Neutrophil (primary cell): ENCODE results near the gene DNAAF1.
"Not testable (repeated sequence)": the region's sequence is repeated elsewhere in the genome, so short reads cannot be mapped to it uniquely, and the experiment has no call there.

Source experiments
- H3K27ac ChIP-seq: fragments of 200-600 bp; sonication (generic); 2 replicates; pipeline ENCODE4 v1.5.1; 2016; ENCODE audit warnings: mild to moderate bottlenecking, moderate library complexity
- H3K27me3 ChIP-seq: fragments of 200-600 bp; sonication (generic); 2 replicates; pipeline ENCODE4 v1.6.0; 2016; ENCODE audit warnings: mild to moderate bottlenecking
- H3K36me3 ChIP-seq: fragments of 200-600 bp; sonication (generic); 2 replicates; pipeline ENCODE4 v1.5.1; 2017
- H3K4me1 ChIP-seq, 2 experiments: fragments of 200-600 bp in 1 of 2; sonication (generic) in 1 of 2; 1 replicate in 1 of 2; 2 replicates in 1 of 2; pipeline versions ENCODE4 v1.5.1 to v1.6.1; 2013 to 2016; ENCODE audit warnings: low read depth in 1 of 2, low read length in 1 of 2, mild to moderate bottlenecking in 1 of 2, moderate library complexity in 1 of 2; ENCODE audit not compliant: control insufficient read depth in 1 of 2, insufficient read depth in 1 of 2
- H3K4me3 ChIP-seq, 2 experiments: fragments of 200-600 bp in 1 of 2; sonication (generic) in 1 of 2; 1 replicate in 1 of 2; 2 replicates in 1 of 2; pipeline ENCODE4 v1.5.1; 2013 to 2016; ENCODE audit warnings: low read depth in 1 of 2, low read length in 1 of 2, mild to moderate bottlenecking in 1 of 2, moderate library complexity in 1 of 2
- H3K9me3 ChIP-seq: fragments of 200-600 bp; sonication (generic); 2 replicates; pipeline ENCODE4 v1.5.1; 2016
- TF ChIP-seq, protein P1 (sequence below): fragments of 200-600 bp; sonication (generic); IDR thresholded peaks from 2 replicates; pipeline ENCODE4 v1.5.1; 2016; ENCODE audit warnings: antibody characterized with exemption

Gene DNAAF1

GRCh38 chr16:84110527-84110926 lies 34.6 kb upstream of the DNAAF1 start:
- peaks cover 6% of the 10 kb centered on the region for H3K36me3 ChIP-seq
- H3K27me3 ChIP-seq = no peaks in the 10 kb centered on the region
- no peak overlapping the region for H3K4me3 ChIP-seq
- no peaks in the 10 kb centered on the region for H3K9me3 ChIP-seq
- H3K27ac ChIP-seq = no peak overlapping the region
- peaks cover 10 to 14% of the 10 kb centered on the region in 2 experiments for H3K4me1 ChIP-seq
- TF ChIP-seq, protein P1, sequence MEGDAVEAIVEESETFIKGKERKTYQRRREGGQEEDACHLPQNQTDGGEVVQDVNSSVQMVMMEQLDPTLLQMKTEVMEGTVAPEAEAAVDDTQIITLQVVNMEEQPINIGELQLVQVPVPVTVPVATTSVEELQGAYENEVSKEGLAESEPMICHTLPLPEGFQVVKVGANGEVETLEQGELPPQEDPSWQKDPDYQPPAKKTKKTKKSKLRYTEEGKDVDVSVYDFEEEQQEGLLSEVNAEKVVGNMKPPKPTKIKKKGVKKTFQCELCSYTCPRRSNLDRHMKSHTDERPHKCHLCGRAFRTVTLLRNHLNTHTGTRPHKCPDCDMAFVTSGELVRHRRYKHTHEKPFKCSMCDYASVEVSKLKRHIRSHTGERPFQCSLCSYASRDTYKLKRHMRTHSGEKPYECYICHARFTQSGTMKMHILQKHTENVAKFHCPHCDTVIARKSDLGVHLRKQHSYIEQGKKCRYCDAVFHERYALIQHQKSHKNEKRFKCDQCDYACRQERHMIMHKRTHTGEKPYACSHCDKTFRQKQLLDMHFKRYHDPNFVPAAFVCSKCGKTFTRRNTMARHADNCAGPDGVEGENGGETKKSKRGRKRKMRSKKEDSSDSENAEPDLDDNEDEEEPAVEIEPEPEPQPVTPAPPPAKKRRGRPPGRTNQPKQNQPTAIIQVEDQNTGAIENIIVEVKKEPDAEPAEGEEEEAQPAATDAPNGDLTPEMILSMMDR = no peak

DNA sequence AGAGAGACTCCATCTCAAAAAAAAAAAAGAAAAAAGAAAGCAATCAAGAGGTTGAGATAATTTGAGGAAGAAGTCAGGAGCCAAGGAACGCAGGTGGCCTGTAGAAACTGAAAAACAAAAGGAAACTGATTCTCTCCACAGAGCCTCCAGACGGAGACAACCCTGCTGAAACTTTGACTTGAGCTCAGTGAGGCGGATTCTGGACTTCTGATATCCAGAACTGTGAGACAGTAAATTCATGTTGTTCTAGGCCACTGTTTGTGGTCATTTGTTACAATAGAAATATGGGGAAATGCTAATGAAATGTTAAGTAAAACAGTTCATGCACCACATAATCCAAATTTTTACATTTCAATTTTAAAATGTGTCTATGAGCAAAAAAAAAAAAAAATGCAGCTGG lies 33.6 kb upstream of the DNAAF1 start:
- peaks cover 5% of the 10 kb centered on the region for H3K36me3 ChIP-seq
- H3K27ac ChIP-seq = no peak overlapping the region
- H3K4me3 ChIP-seq = no peak overlapping the region
- peaks cover 17 to 21% of the 10 kb centered on the region in 2 experiments for H3K4me1 ChIP-seq
- TF ChIP-seq, protein P1 = no peak
- no peaks in the 10 kb centered on the region for H3K9me3 ChIP-seq
- H3K27me3 ChIP-seq = no peaks in the 10 kb centered on the region

DNA sequence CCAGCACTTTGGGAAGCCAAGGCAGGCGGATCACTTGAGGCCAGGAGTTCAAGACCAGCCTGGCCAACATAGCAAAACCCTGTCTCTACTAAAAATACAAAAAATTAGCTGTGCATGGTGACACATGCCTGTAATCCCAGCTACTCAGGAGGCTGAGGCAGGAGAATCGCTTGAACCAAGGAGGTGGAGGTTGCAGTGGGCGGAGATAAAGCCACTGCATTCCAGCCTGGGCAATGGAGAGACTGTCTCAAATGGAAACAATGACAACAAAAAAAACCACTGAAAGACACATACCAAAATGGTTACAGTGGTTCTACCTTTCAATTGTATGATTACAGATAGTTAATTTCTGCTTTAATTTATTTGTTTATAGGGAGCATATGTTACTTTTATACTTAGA lies 33.2 kb upstream of the DNAAF1 start:
- not testable (repeated sequence) for H3K27me3 ChIP-seq, H3K27ac ChIP-seq, H3K9me3 ChIP-seq, H3K36me3 ChIP-seq, H3K4me3 ChIP-seq
- H3K4me1 ChIP-seq = peaks cover 17 to 22% of the 10 kb centered on the region in 2 experiments

GRCh38 chr16:84115919-84116719 lies 29.0 kb upstream of the DNAAF1 start:
- TF ChIP-seq, protein P1 = peak; percentile 62
- peak overlapping the region; percentile 91 to 94 for H3K4me3 ChIP-seq
- H3K4me1 ChIP-seq = peaks cover 22 to 26% of the 10 kb centered on the region in 2 experiments
- H3K27me3 ChIP-seq = no peaks in the 10 kb centered on the region
- no peaks in the 10 kb centered on the region for H3K9me3 ChIP-seq
- H3K36me3 ChIP-seq = no peaks in the 10 kb centered on the region
- peak overlapping the region; percentile 92 for H3K27ac ChIP-seq

GRCh38 chr16:84116720-84117493 lies 28.2 kb upstream of the DNAAF1 start, which contains the start of gene MBTPS1:
Gene MBTPS1, minus strand, starts transcription at chr16:84116942. Its CDS starts 15,159 bp downstream, at chr16:84101783.
- peak within 1 kb of the TSS; percentile 92 for H3K27ac ChIP-seq
- peak within 1 kb of the TSS; percentile 91 to 94 for H3K4me3 ChIP-seq
- peaks cover 22 to 26% of the 10 kb centered on the region in 2 experiments for H3K4me1 ChIP-seq
- no peaks in the 10 kb centered on the region for H3K9me3 ChIP-seq
- no peaks in the 10 kb centered on the region for H3K27me3 ChIP-seq
- no peaks in the 10 kb centered on the region for H3K36me3 ChIP-seq
- TF ChIP-seq, protein P1 = no peak

DNA sequence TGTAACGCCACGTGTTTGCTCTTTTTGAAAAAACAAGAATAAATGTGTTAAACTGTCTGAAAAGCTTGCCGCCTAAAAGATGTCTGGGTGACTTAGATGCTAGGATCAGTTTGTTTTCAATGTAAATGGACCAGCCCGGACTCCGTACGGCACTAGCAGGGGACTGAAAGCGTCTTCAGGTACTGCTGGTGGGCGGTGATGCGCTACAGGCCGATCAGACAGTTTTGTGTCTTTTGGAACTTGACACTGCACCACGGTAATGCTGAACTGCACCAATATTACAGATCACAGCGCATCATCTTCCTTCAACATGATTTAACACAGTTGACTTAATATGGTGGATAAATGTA lies 27.6 kb upstream of the DNAAF1 start:
- TF ChIP-seq, protein P1 = no peak
- H3K9me3 ChIP-seq = no peaks in the 10 kb centered on the region
- H3K36me3 ChIP-seq = peaks cover 2% of the 10 kb centered on the region
- H3K27me3 ChIP-seq = no peaks in the 10 kb centered on the region
- peaks cover 22 to 26% of the 10 kb centered on the region in 2 experiments for H3K4me1 ChIP-seq
- H3K4me3 ChIP-seq = peak overlapping the region; percentile 91 to 94
- H3K27ac ChIP-seq = peak overlapping the region; percentile 92

DNA sequence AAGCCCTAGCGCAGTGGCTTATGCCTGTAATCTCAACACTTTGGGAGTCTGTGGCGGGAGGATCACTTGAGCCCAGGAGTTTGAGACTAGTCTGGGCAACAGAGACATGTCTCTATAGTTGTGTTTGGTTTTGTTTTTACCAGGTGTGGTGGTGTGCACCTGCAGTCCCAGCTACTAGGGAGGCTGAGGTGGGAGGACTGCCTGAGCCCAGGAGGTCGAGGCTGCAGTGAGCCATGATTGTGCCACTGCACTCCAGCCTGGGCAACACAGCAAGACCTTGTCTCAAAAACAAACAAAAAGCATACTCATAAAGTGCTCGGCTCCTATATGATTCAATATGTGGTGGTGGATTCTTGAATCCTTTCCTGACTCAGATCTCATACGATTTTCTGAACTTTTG lies 26.8 kb upstream of the DNAAF1 start:
- not testable (repeated sequence) for H3K9me3 ChIP-seq, H3K4me3 ChIP-seq, H3K27me3 ChIP-seq, H3K27ac ChIP-seq
- Histone ChIP-seq H3K36me3 (peaks cover 11% of the 10 kb centered on the region), H3K4me1 (peaks cover 22 to 26% of the 10 kb centered on the region in 2 experiments)
